Fibroblast of lung (primary cell): Measurements from ENCODE around the gene CMTM5.

Source experiments
- CTCF ChIP-seq, 2 donors: IDR thresholded peaks in 1 of 2; conservative IDR thresholded peaks in 1 of 2; 1 replicate in 1 of 2; 2 replicates in 1 of 2; pipeline ENCODE4 v1.5.1; 2011 to 2012; ENCODE audit warnings: low read length in 2 of 2, control low read depth in 1 of 2, inconsistent platforms in 1 of 2, low read depth in 1 of 2, mild to moderate bottlenecking in 1 of 2
- EZH2 ChIP-seq: IDR thresholded peaks from 2 replicates; pipeline ENCODE4 v1.5.1; 2012; ENCODE audit warnings: low read length, control low read depth, mild to moderate bottlenecking; ENCODE audit errors: missing control alignments

DNA sequence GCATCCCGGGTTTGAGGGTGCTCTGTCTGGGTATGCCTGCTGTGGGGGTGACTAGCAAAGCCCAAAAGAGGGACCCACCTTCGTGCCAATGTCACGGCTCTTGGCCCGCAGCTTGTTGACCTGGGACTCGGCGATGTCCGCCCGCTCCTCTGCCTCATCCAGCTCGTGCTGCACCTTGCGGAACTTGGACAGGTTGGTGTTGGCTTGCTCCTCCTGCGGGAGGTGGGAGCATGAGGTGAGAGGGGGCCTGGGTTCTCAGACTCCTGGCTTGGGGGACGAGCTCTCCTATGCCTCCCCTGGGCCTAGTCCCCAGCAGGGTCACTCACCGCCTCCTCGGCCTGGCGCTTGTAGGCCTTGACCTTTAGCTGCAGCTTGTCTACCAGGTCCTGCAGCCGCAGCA is 36.8 kb downstream of the CMTM5 start:
- TF ChIP-seq CTCF (conservative IDR thresholded peaks at IDR 0.05 in 1 of 2, IDR thresholded peaks at IDR 0.05 in 1 of 2; ENCODE audit: low read depth in 1 of 2, low read length in 2 of 2) (no peak), EZH2 (no peak)
